ENCODE data around the gene TRAPPC14.
"Not testable (repeated sequence)": the region's sequence is repeated elsewhere in the genome, so short reads cannot be mapped to it uniquely, and the experiment has no call there.

Gene TRAPPC14

DNA sequence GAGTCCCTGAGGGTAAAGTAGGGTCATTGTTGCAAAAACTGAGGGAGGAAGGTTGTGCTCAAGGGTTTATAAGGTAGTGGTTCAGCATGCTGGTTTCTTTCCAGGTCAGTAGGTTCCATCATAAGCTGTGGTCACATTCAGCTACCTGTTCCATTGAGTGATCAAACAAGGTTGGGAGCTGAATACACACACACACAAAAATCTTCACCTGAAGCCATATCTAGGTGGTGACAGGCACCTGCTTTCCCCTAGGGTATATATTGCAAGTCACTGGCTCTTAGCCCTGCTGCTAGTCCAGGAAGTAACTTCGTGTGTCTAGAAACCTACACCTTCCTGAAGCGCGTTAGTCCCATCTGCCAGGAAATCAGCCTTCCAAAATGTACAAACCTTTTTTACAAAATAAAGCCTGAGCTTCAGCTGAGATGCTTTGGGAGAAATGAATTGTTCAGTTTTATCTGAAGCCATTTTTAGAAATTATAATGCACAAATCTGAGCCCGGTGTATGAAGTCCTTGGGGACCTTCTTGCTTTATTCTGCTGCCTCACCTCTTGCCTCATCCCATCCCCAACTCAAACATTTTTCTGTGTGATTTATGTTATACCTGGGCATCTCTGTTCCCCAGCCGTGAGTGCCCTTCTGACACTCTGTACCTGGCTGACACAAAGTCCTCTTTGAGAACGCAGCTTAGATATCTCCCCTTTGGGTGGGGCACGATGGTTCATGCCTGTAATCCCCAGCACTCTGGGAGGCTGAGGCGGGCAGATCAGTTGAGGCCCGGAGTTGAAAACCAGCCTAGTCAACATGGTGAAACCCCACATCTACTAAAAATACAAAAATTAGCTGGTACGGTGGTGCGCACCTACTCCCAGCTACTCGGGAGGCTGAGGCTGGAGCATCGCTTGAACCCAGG lies 20.4 kb downstream of the TRAPPC14 start:
- TF ChIP-seq, protein P1, sequence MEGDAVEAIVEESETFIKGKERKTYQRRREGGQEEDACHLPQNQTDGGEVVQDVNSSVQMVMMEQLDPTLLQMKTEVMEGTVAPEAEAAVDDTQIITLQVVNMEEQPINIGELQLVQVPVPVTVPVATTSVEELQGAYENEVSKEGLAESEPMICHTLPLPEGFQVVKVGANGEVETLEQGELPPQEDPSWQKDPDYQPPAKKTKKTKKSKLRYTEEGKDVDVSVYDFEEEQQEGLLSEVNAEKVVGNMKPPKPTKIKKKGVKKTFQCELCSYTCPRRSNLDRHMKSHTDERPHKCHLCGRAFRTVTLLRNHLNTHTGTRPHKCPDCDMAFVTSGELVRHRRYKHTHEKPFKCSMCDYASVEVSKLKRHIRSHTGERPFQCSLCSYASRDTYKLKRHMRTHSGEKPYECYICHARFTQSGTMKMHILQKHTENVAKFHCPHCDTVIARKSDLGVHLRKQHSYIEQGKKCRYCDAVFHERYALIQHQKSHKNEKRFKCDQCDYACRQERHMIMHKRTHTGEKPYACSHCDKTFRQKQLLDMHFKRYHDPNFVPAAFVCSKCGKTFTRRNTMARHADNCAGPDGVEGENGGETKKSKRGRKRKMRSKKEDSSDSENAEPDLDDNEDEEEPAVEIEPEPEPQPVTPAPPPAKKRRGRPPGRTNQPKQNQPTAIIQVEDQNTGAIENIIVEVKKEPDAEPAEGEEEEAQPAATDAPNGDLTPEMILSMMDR (IDR thresholded peaks at IDR 0.05; ENCODE audit: low read depth, low read length): no peak
- in situ Hi-C loops (cut with HindIII; ENCODE audit: low sequenced_read_pairs): no loop called here
- DNase-seq (ENCODE audit: low read depth, low spot score): no peak
- no peak overlapping the region for H3K4me3 ChIP-seq (ENCODE audit: low read depth, low read length)

DNA sequence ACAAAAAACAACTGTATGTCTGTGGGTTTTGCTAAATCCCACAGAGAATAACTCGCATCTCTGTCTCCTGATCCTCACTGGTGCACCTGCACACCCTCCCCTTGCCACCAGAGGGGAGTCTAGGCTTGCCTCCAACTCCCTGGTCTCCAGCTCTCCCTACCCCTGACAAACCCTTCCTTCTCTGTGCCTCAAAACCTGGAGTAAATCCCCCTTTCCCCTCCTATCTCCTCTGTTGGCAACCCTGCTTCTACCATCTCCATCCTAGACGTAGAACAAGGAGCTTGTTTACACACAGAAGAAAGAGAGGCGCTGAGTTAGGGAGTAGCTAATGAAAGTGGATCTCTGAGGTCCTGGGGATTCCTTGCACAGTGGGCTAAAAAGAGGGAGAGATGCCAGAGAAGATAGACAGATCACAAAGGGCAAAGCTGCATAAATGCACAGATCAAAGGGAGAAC lies 25.8 kb downstream of the TRAPPC14 start:
- DNase-seq (ENCODE audit: low read depth, low spot score): peak; percentile 55
- in situ Hi-C loops (cut with HindIII; ENCODE audit: low sequenced_read_pairs): no loop called here
- TF ChIP-seq, protein P1 (IDR thresholded peaks at IDR 0.05; ENCODE audit: low read depth, low read length): peak; percentile 95
- H3K4me3 ChIP-seq (ENCODE audit: low read depth, low read length): no peak overlapping the region

DNA sequence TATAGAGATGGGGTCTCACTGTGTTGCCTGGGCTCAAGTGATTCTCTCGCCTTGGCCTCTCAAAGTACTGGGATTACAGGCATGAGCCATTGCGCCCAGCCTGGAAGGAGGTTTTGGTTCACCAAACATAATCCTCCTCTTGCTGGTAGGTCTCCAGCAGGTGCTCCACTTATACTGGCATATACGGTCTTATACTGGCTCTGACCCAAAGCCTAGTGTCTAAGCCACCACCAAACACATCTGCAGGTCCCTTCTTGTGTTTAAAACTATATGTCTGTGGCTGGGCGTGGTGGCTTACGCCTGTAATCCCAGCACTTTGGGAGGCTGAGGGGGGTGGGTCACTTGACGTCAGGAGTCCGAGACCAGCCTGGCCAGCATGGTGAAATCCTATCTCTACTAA lies 26.4 kb downstream of the TRAPPC14 start:
- in situ Hi-C loops (cut with HindIII; ENCODE audit: low sequenced_read_pairs): no loop called here
- DNase-seq (ENCODE audit: low read depth, low spot score): no peak
- TF ChIP-seq, protein P1 (IDR thresholded peaks at IDR 0.05; ENCODE audit: low read depth, low read length): no peak
- H3K4me3 ChIP-seq (ENCODE audit: low read depth, low read length): no peak overlapping the region

DNA sequence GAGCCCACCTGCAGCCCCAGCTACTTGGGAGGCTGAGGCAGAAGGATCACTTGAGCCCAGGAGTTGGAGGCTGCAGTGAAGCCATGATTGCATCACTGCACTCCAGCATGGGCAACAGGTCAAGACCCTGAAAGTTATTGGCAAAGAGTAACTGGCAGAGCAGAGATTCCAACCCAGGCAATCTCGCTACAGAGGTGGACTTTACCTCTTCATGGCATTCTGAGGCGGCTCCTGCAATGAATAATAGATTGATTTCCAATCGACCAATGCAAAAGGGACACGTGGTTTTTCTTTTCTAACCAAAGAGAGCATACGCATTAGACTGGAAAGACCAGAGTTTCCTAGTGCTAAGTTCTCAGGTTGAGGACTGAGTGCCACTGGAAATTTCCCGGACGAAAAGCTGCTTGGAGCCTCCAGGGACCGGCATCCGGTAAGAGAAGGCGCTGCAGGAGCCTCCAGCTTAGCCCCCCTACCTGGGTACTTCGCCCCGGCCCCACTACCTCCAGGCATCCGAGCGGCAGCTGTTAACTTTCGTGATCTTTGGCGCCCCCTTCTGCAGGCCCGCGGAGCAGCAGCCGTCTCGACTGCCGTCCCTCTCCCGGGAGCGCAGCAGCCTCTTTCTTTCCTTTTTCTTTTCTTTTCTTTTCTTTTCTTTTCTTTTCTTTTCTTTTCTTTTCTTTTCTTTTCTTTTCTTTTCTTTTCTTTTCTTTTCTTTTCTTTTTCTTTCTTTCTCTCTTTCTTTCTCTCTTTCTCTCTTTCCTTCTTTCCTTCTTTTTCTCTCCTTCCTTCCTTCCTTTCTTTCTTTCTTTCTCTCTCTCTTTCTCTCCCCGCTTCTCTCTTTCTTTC lies 27.7 kb downstream of the TRAPPC14 start:
- H3K4me3 ChIP-seq (ENCODE audit: low read depth, low read length): no peak overlapping the region
- in situ Hi-C loops (cut with HindIII; ENCODE audit: low sequenced_read_pairs): no loop called here
- DNase-seq (ENCODE audit: low read depth, low spot score): peak; percentile 48
- TF ChIP-seq, protein P1 (IDR thresholded peaks at IDR 0.05; ENCODE audit: low read depth, low read length): peak; percentile 85

DNA sequence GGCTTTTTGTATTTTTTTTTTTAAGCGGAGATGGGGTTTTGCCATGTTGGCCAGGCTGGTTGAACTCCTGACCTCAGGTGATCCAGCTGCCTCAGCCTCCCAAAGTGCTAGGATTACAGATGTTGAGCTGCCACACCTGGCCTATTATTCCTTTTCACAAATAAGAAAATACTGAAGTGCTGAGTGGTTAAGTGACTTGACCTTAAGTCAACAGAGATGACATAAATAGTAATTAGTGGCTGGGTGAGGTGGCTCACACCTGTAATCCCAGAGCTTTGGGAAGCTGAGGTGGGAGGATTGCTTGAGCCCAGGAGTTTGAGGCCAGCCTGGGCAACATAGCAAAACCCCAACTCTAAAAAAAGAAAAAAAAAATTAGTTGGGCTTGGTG lies 28.3 kb downstream of the TRAPPC14 start:
- DNase-seq (ENCODE audit: low read depth, low spot score); in situ Hi-C loops (cut with HindIII; ENCODE audit: low sequenced_read_pairs); H3K4me3 ChIP-seq (ENCODE audit: low read depth, low read length): not testable (repeated sequence)

DNA sequence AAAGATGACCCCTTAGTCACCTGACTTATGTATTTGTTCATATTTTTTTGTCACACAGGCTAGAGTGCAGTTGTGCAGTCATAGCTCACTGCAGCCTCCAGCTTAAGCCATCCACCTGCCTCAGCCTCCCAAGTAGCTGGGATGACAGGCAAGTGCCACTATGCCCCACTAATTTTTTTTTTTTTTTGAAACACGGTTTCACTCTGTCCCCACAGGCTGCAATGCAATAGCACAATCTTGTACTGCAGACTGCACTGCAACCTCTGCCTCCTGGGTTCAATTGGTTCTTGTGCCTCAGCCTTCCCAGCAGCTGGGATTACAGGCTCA lies 29.9 kb downstream of the TRAPPC14 start:
- DNase-seq (ENCODE audit: low read depth, low spot score): no peak
- in situ Hi-C loops (cut with HindIII; ENCODE audit: low sequenced_read_pairs): no loop called here
- TF ChIP-seq, protein P1 (IDR thresholded peaks at IDR 0.05; ENCODE audit: low read depth, low read length): no peak
- H3K4me3 ChIP-seq (ENCODE audit: low read depth, low read length): no peak overlapping the region
